SH-SY5Y (cell line): Measurements from ENCODE around the gene RPL11.

Source experiments
- GATA2 ChIP-seq: IDR thresholded peaks from 2 replicates; pipeline ENCODE4 v1.6.1; 2011; ENCODE audit warnings: mild to moderate bottlenecking, low read depth, low read length
- GATA3 ChIP-seq: IDR thresholded peaks from 2 replicates; pipeline ENCODE4 v1.6.1; 2011; ENCODE audit warnings: low read depth, mild to moderate bottlenecking, low read length, moderate library complexity

- TF ChIP-seq GATA3 (no peak), GATA2 (no peak)
Measured at GRCh38 chr1:23643736-23644554, 47.7 kb upstream of the RPL11 start.
